ENCODE measurements around the gene PDZD7. TPM values are rescaled to one million over a fixed set of nuclear protein-coding genes. Genes with fewer than 3 reads are reported as not detected.

PDZD7 gene
- polyA plus RNA-seq, 1 of the 3 experiments (the other 2 are of a cell fraction), result 1.9 TPM

DNA sequence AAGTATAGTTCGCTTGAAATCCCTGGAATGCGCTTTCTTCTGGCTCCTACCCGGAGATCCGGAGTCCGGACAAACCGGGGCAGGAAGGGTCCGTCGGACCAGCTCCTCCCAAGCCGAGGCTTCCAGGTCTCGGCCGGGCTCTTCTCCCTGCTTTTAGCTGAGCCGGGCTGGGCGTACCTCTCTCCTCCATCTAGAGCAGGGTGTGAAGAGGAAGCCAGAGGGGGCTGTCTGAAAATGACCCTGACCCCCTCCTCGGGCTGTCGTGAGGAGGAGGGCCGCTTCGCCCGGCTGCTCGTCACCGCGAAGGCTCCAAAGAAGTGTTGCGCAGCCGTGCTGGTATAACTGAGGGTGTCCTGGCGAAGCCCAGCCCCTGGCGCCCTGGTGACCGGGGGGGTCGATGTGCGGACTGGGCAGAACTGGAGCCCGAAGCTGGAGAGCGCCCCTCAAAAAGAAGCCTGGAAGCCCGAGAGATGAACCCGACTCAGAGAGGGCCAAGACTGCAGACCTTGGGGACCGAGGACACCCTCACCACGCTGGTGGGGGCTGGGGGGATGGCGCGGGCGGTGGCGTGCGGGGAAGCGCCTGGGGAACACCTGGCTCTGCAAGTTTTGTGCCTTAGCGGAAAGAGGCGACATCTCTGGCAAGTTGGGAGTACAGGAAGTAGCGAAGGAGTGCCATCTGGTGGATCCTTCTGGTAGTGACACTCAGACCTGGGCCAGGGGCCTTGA lies 36.6 kb upstream of the PDZD7 start (continued):
- TF ChIP-seq, protein P1, sequence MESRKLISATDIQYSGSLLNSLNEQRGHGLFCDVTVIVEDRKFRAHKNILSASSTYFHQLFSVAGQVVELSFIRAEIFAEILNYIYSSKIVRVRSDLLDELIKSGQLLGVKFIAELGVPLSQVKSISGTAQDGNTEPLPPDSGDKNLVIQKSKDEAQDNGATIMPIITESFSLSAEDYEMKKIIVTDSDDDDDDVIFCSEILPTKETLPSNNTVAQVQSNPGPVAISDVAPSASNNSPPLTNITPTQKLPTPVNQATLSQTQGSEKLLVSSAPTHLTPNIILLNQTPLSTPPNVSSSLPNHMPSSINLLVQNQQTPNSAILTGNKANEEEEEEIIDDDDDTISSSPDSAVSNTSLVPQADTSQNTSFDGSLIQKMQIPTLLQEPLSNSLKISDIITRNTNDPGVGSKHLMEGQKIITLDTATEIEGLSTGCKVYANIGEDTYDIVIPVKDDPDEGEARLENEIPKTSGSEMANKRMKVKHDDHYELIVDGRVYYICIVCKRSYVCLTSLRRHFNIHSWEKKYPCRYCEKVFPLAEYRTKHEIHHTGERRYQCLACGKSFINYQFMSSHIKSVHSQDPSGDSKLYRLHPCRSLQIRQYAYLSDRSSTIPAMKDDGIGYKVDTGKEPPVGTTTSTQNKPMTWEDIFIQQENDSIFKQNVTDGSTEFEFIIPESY (IDR thresholded peaks at IDR 0.05; ENCODE audit: borderline replicate concordance, low read depth), result no peak
- no peak for TF ChIP-seq RFX5 (IDR thresholded peaks at IDR 0.05; ENCODE audit: low read length)
- TF ChIP-seq SIN3A (IDR thresholded peaks at IDR 0.05; ENCODE audit: borderline replicate concordance, low read depth, low read length), result 0 out of 2 replicates have a peak, but pooled peaks have one; percentile 50
- TF ChIP-seq NRF1 (IDR thresholded peaks at IDR 0.05; ENCODE audit: low read depth, low read length), result no peak
- peak; percentile 57; the same call in 1 of the 2 replicates for TF ChIP-seq MXI1 (IDR thresholded peaks at IDR 0.05; ENCODE audit: low read depth, low read length)
- TF ChIP-seq, protein P2, sequence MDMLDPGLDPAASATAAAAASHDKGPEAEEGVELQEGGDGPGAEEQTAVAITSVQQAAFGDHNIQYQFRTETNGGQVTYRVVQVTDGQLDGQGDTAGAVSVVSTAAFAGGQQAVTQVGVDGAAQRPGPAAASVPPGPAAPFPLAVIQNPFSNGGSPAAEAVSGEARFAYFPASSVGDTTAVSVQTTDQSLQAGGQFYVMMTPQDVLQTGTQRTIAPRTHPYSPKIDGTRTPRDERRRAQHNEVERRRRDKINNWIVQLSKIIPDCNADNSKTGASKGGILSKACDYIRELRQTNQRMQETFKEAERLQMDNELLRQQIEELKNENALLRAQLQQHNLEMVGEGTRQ (IDR thresholded peaks at IDR 0.05; ENCODE audit: borderline replicate concordance, low read depth, low read length), result no peak
- no peak for TF ChIP-seq YY1 (IDR thresholded peaks at IDR 0.05; ENCODE audit: low read depth)
- peak; percentile 37; the same call in 1 of the 2 replicates for TF ChIP-seq ELF1 (IDR thresholded peaks at IDR 0.05)
- peak; percentile 86 for TF ChIP-seq RAD21 (IDR thresholded peaks at IDR 0.05; ENCODE audit: low read length)

DNA sequence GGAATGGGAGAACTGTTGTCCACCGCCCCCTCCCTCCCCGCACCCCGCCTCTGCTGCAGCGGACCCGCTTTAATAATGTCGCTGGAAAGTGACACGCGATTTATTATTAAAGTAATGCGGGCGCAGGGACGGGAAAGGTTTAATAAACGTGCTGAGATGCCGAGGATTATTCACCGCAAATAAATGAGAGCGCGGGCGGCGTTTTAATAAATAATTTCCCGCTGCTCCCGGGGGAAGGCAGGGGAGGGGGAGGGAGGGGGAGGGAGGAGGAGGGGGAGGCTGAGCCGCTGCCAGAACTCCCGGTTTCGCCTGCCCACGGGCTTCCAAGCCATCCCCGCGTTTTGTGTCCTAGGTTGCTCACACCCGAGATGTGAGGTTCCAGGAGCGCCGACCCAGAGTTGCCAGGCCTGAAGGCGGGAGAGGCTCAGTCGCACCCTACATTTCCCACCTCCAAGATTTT lies 36.0 kb upstream of the PDZD7 start:
- H3K9me3 ChIP-seq, result no peaks in the 10 kb centered on the region
- no peaks in the 10 kb centered on the region for H3K9me2 ChIP-seq
- peak overlapping the region in 1 of 2 experiments; percentile 70; a peak in 1 of 4 replicates for H3K27ac ChIP-seq (ENCODE audit: low read depth in 2 of 2, low read length in 1 of 2)
- no peaks in the 10 kb centered on the region for H3K36me3 ChIP-seq (replicated peaks in 1 of 2; ENCODE audit: control insufficient read depth in 1 of 2, insufficient read depth in 2 of 2, low read length in 1 of 2)
- H4K20me1 ChIP-seq (ENCODE audit: insufficient read depth), result no peaks in the 10 kb centered on the region
- peak overlapping the region; percentile 57 to 74 for H3K4me3 ChIP-seq (ENCODE audit: low read depth in 2 of 2, low read length in 1 of 2)
- H3K79me2 ChIP-seq (ENCODE audit: insufficient read depth), result no peaks in the 10 kb centered on the region
- no peaks in the 10 kb centered on the region for H3K27me3 ChIP-seq (ENCODE audit: insufficient read depth)
- CTCF ChIA-PET, result interaction anchor here (0.6 to 18.9 kb wide), 27 partner anchors 9 to 85 kb away, joined by 3 to 234 read pairs (median 5); partner anchors contain the start of genes LZTS2, PDZD7 and SFXN3
- peak overlapping the region; percentile 91 for H3K4me2 ChIP-seq
- POLR2A ChIA-PET, result interaction anchor here (1.3 kb wide), 1 partner anchor 75 kb away, joined by 6 read pairs; no protein-coding TSS in a partner anchor
- no peak for TF ChIP-seq GATA2 (CRISPR knock-in tag; IDR thresholded peaks at IDR 0.05)
- no peak for TF ChIP-seq CHD2 (IDR thresholded peaks at IDR 0.05; ENCODE audit: low read length, partially characterized antibody)
- no peak for TF ChIP-seq POLR2AphosphoS5 (IDR thresholded peaks at IDR 0.05; ENCODE audit: low read depth, low read length)
- no peak for TF ChIP-seq EZH2phosphoT487 (IDR thresholded peaks at IDR 0.05; ENCODE audit: borderline replicate concordance, low read depth)
- TF ChIP-seq FOXM1 (IDR thresholded peaks at IDR 0.05; ENCODE audit: low read depth), result no peak
- no peak for TF ChIP-seq JUND (IDR thresholded peaks at IDR 0.05)
- no peak for TF ChIP-seq MEF2A (IDR thresholded peaks at IDR 0.05; ENCODE audit: borderline replicate concordance, low read depth)
- TF ChIP-seq, protein P3, sequence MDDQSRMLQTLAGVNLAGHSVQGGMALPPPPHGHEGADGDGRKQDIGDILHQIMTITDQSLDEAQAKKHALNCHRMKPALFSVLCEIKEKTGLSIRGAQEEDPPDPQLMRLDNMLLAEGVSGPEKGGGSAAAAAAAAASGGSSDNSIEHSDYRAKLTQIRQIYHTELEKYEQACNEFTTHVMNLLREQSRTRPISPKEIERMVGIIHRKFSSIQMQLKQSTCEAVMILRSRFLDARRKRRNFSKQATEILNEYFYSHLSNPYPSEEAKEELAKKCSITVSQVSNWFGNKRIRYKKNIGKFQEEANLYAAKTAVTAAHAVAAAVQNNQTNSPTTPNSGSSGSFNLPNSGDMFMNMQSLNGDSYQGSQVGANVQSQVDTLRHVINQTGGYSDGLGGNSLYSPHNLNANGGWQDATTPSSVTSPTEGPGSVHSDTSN (IDR thresholded peaks at IDR 0.05), result no peak
- TF ChIP-seq TAF1 (IDR thresholded peaks at IDR 0.05; ENCODE audit: borderline replicate concordance, low read depth, low read length), result no peak
- no peak for TF ChIP-seq FOXJ3 (CRISPR knock-in tag; IDR thresholded peaks at IDR 0.05)
- TF ChIP-seq RFX5 (IDR thresholded peaks at IDR 0.05; ENCODE audit: low read length), result no peak
- H3F3A ChIP-seq (replicated peaks; ENCODE audit: insufficient read depth), result peaks cover 4% of the 10 kb centered on the region
- peaks cover 6 to 25% of the 10 kb centered on the region in 2 experiments; a peak in 1 of 4 replicates for H3K4me1 ChIP-seq (ENCODE audit: control insufficient read depth in 1 of 2, insufficient read depth in 2 of 2, low read depth in 1 of 2, low read length in 1 of 2)
- H2AFZ ChIP-seq (ENCODE audit: low read depth), result peak overlapping the region; percentile 87; the same call in 1 of the 2 replicates
- 1% methylated on average over 23 of the region's 31 CpGs for WGBS (ENCODE audit: low lambda C conversion rate)
- H3K9ac ChIP-seq, result peak overlapping the region; percentile 52
- peak; percentile 73 for DNase-seq
